GM23338 (cell line): ENCODE measurements around the gene ANAPC5. TPM values are rescaled to one million over a fixed set of nuclear protein-coding genes. Genes with fewer than 3 reads are reported as not detected.

Experiments used
- ATAC-seq: fragments of 200-7000 bp; cut with Tn5 transposase; 3 replicates; pipeline ENCODE4 v1.9.1; 2020
- DNase-seq: peaks from one replicate; pipeline ENCODE4 v3.0.0-alpha.2; 2015; ENCODE audit warnings: low spot score
- H2AFZ ChIP-seq: fragments of 200-600 bp; sonication (generic); 2 replicates; pipeline ENCODE4 v1.8.0; 2016; ENCODE audit warnings: antibody characterized with exemption, mild to moderate bottlenecking, moderate library complexity
- H3F3A ChIP-seq: fragments of 200-600 bp; sonication (generic); replicated peaks from 2 replicates; pipeline ENCODE4 v1.8.0; 2017; ENCODE audit warnings: antibody characterized with exemption, mixed run types, low read depth
- H3K27ac ChIP-seq: fragments of 200-600 bp; sonication (generic); 2 replicates; pipeline ENCODE4 v1.6.1; 2016; ENCODE audit warnings: low read depth
- H3K27me3 ChIP-seq: fragments of 200-600 bp; sonication (generic); 2 replicates; pipeline ENCODE4 v1.8.0; 2016; ENCODE audit warnings: mild to moderate bottlenecking, mixed run types, moderate library complexity; ENCODE audit not compliant: insufficient read depth
- H3K36me3 ChIP-seq: fragments of 200-600 bp; sonication (generic); 2 replicates; pipeline ENCODE4 v1.8.0; 2016; ENCODE audit warnings: mild to moderate bottlenecking; ENCODE audit not compliant: insufficient read depth
- H3K4me1 ChIP-seq: fragments of 200-600 bp; sonication (generic); 2 replicates; pipeline ENCODE4 v1.8.0; 2016; ENCODE audit warnings: mild to moderate bottlenecking, moderate library complexity; ENCODE audit not compliant: insufficient read depth
- H3K4me2 ChIP-seq: fragments of 200-600 bp; sonication (generic); 2 replicates; pipeline ENCODE4 v1.7.1; 2017; ENCODE audit warnings: mixed run types
- H3K4me3 ChIP-seq: fragments of 200-600 bp; sonication (generic); 2 replicates; pipeline ENCODE4 v1.6.1; 2016; ENCODE audit warnings: mixed run types
- H3K79me2 ChIP-seq: fragments of 200-600 bp; sonication (generic); replicated peaks from 2 replicates; pipeline ENCODE4 v1.8.0; 2017; ENCODE audit warnings: mild to moderate bottlenecking; ENCODE audit not compliant: insufficient read depth
- H3K9me2 ChIP-seq: fragments of 200-600 bp; sonication (generic); 2 replicates; pipeline ENCODE4 v1.8.0; 2017; ENCODE audit not compliant: insufficient read depth
- H4K20me1 ChIP-seq: fragments of 200-600 bp; sonication (generic); replicated peaks from 2 replicates; pipeline ENCODE4 v1.8.0; 2017; ENCODE audit warnings: mild to moderate bottlenecking; ENCODE audit not compliant: insufficient read depth
- H3K27ac Mint-ChIP-seq: 2 replicates; pipeline ENCODE4 v1.8.0; 2020; ENCODE audit warnings: inconsistent platforms, mild to moderate bottlenecking, moderate library complexity, mixed read lengths
- H3K27me3 Mint-ChIP-seq: 3 replicates; pipeline ENCODE4 v1.8.0; 2022; ENCODE audit warnings: low read depth, mild to moderate bottlenecking, moderate library complexity, mixed read lengths, inconsistent platforms; ENCODE audit not compliant: insufficient read depth, poor library complexity
- H3K36me3 Mint-ChIP-seq: 3 replicates; pipeline ENCODE4 v1.8.0; 2021; ENCODE audit warnings: low read depth, mild to moderate bottlenecking, inconsistent platforms, moderate library complexity, mixed read lengths
- H3K4me1 Mint-ChIP-seq: 3 replicates; pipeline ENCODE4 v1.8.0; 2020; ENCODE audit warnings: mild to moderate bottlenecking, inconsistent platforms, mixed read lengths
- H3K4me3 Mint-ChIP-seq: 3 replicates; pipeline ENCODE4 v1.8.0; 2021; ENCODE audit warnings: moderate library complexity, mild to moderate bottlenecking, inconsistent platforms, mixed read lengths
- H3K9me3 Mint-ChIP-seq: 3 replicates; pipeline ENCODE4 v1.8.0; 2020; ENCODE audit warnings: moderate library complexity, mild to moderate bottlenecking, inconsistent platforms, mixed read lengths
- CREB1 ChIP-seq: fragments of 250-450 bp; sonication (Bioruptor Pico); IDR thresholded peaks from 2 replicates; pipeline ENCODE4 v1.5.0; 2020; ENCODE audit warnings: low read depth, mild to moderate bottlenecking, moderate library complexity
- CTCF ChIP-seq, 2 experiments: fragments of 200-600 bp in 1 of 2; sonication (generic) in 1 of 2; conservative IDR thresholded peaks; 2 replicates each; pipeline versions ENCODE4 v1.5.1 to v1.6.1; 2016 to 2017; ENCODE audit warnings: antibody characterized with exemption in 2 of 2, low read depth in 2 of 2, mild to moderate bottlenecking in 2 of 2, moderate library complexity in 1 of 2
- ETS1 ChIP-seq: IDR thresholded peaks from 2 replicates; pipeline ENCODE4 v1.6.1; 2016; ENCODE audit warnings: antibody characterized with exemption
- EZH2 ChIP-seq: fragments of 200-600 bp; sonication (generic); IDR thresholded peaks from one replicate; pipeline ENCODE4 v1.8.0; 2017; ENCODE audit warnings: antibody characterized with exemption, mild to moderate bottlenecking, low read depth; ENCODE audit not compliant: unreplicated experiment
- EZH2phosphoT487 ChIP-seq: fragments of 200-600 bp; sonication (generic); IDR thresholded peaks from one replicate; pipeline ENCODE4 v1.8.1; 2018; ENCODE audit warnings: antibody characterized with exemption; ENCODE audit not compliant: unreplicated experiment
- JUNB ChIP-seq: IDR thresholded peaks from one replicate; pipeline ENCODE4 v1.6.1; 2016; ENCODE audit warnings: antibody characterized with exemption; ENCODE audit not compliant: unreplicated experiment
- NANOG ChIP-seq: IDR thresholded peaks from 2 replicates; pipeline ENCODE4 v1.6.1; 2016; ENCODE audit warnings: antibody characterized with exemption, borderline replicate concordance
- POLR2AphosphoS5 ChIP-seq: IDR thresholded peaks from 2 replicates; pipeline ENCODE4 v1.6.1; 2016; ENCODE audit warnings: antibody characterized with exemption, low read depth
- STAT1 ChIP-seq: IDR thresholded peaks from one replicate; pipeline ENCODE4 v1.6.1; 2016; ENCODE audit warnings: antibody characterized with exemption; ENCODE audit not compliant: unreplicated experiment
- ZNF114 ChIP-seq: fragments of 250-450 bp; sonication (Bioruptor Pico); IDR thresholded peaks from 2 replicates; pipeline ENCODE4 v1.5.0; 2020; ENCODE audit warnings: mild to moderate bottlenecking, moderate library complexity
- ZNF331 ChIP-seq: fragments of 250-450 bp; sonication (Bioruptor Pico); IDR thresholded peaks from 2 replicates; pipeline ENCODE4 v1.5.0; 2020; ENCODE audit warnings: low read depth, mild to moderate bottlenecking, moderate library complexity
- polyA plus RNA-seq: library from polyadenylated mRNA; unstranded; fragments of >200 nt; fragmentation: Nextera tagmentation; extraction: Ambion mirVana; gene quantifications from 2 replicates; pipeline ENCODE4 v1.2.1, GENCODE V29; 2016
- total RNA-seq: library from RNA; depleted of rRNA; stranded (reverse); fragments of >200 nt; shearing (Covaris generic); gene quantifications from 2 replicates; pipeline ENCODE4 v1.2.3, GENCODE V29; 2014
- TF ChIP-seq, protein P1 (sequence below): fragments of 250-450 bp; sonication (Bioruptor Pico); IDR thresholded peaks from 2 replicates; pipeline ENCODE4 v1.5.0; 2020; ENCODE audit warnings: mild to moderate bottlenecking, moderate library complexity
- TF ChIP-seq, protein P2 (sequence below): IDR thresholded peaks from one replicate; pipeline ENCODE4 v1.6.1; 2018; ENCODE audit warnings: antibody characterized with exemption; ENCODE audit not compliant: unreplicated experiment

ANAPC5 gene
- total and polyA plus RNA-seq, 2 experiments from 2014 or later: 65.9 to 125 TPM

DNA sequence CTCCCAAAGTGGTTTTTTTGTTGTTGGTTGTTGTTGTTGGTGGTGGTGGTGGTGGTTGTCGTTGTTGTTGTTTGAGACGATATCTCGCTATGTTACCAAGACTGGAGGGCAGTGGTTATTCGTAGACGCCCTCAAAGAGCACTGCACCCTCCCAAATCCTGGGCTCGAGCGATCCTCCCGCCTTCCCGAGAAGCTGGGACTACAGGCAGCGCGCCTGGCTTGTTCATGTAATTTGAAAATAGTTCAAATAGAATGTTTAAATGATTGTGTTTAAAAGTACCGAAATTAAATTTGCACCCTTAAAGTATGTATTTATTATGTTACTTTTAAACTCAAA lies 439 bp upstream of the ANAPC5 start:
- Mint-ChIP-seq H3K36me3 (no peaks in the 10 kb centered on the region), H3K4me1 (peaks cover 2% of the 10 kb centered on the region), H3K27me3 (peaks cover 2% of the 10 kb centered on the region), H3K4me3 (peak overlapping the region; percentile 92), H3K27ac (peak overlapping the region; percentile 88), H3K9me3 (no peaks in the 10 kb centered on the region)
- TF ChIP-seq POLR2AphosphoS5 (no peak), ZNF114 (CRISPR knock-in tag) (no peak), CREB1 (CRISPR knock-in tag) (no peak), ZNF331 (CRISPR knock-in tag) (no peak), NANOG (no peak), EZH2 (no peak), STAT1 (no peak), ETS1 (no peak), JUNB (no peak), CTCF (conservative IDR thresholded peaks at IDR 0.05; ENCODE audit: low read depth in 2 of 2) (no peak), EZH2phosphoT487 (no peak)
- TF ChIP-seq, protein P1, sequence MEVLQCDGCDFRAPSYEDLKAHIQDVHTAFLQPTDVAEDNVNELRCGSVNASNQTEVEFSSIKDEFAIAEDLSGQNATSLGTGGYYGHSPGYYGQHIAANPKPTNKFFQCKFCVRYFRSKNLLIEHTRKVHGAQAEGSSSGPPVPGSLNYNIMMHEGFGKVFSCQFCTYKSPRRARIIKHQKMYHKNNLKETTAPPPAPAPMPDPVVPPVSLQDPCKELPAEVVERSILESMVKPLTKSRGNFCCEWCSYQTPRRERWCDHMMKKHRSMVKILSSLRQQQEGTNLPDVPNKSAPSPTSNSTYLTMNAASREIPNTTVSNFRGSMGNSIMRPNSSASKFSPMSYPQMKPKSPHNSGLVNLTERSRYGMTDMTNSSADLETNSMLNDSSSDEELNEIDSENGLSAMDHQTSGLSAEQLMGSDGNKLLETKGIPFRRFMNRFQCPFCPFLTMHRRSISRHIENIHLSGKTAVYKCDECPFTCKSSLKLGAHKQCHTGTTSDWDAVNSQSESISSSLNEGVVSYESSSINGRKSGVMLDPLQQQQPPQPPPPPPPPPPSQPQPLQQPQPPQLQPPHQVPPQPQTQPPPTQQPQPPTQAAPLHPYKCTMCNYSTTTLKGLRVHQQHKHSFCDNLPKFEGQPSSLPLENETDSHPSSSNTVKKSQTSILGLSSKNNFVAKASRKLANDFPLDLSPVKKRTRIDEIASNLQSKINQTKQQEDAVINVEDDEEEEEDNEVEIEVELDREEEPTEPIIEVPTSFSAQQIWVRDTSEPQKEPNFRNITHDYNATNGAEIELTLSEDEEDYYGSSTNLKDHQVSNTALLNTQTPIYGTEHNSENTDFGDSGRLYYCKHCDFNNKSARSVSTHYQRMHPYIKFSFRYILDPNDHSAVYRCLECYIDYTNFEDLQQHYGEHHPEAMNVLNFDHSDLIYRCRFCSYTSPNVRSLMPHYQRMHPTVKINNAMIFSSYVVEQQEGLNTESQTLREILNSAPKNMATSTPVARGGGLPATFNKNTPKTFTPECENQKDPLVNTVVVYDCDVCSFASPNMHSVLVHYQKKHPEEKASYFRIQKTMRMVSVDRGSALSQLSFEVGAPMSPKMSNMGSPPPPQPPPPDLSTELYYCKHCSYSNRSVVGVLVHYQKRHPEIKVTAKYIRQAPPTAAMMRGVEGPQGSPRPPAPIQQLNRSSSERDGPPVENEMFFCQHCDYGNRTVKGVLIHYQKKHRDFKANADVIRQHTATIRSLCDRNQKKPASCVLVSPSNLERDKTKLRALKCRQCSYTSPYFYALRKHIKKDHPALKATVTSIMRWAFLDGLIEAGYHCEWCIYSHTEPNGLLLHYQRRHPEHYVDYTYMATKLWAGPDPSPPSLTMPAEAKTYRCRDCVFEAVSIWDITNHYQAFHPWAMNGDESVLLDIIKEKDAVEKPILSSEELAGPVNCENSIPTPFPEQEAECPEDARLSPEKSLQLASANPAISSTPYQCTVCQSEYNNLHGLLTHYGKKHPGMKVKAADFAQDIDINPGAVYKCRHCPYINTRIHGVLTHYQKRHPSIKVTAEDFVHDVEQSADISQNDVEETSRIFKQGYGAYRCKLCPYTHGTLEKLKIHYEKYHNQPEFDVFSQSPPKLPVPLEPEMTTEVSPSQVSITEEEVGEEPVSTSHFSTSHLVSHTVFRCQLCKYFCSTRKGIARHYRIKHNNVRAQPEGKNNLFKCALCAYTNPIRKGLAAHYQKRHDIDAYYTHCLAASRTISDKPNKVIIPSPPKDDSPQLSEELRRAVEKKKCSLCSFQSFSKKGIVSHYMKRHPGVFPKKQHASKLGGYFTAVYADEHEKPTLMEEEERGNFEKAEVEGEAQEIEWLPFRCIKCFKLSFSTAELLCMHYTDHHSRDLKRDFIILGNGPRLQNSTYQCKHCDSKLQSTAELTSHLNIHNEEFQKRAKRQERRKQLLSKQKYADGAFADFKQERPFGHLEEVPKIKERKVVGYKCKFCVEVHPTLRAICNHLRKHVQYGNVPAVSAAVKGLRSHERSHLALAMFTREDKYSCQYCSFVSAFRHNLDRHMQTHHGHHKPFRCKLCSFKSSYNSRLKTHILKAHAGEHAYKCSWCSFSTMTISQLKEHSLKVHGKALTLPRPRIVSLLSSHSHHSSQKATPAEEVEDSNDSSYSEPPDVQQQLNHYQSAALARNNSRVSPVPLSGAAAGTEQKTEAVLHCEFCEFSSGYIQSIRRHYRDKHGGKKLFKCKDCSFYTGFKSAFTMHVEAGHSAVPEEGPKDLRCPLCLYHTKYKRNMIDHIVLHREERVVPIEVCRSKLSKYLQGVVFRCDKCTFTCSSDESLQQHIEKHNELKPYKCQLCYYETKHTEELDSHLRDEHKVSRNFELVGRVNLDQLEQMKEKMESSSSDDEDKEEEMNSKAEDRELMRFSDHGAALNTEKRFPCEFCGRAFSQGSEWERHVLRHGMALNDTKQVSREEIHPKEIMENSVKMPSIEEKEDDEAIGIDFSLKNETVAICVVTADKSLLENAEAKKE (CRISPR knock-in tag): no peak
- TF ChIP-seq, protein P2, sequence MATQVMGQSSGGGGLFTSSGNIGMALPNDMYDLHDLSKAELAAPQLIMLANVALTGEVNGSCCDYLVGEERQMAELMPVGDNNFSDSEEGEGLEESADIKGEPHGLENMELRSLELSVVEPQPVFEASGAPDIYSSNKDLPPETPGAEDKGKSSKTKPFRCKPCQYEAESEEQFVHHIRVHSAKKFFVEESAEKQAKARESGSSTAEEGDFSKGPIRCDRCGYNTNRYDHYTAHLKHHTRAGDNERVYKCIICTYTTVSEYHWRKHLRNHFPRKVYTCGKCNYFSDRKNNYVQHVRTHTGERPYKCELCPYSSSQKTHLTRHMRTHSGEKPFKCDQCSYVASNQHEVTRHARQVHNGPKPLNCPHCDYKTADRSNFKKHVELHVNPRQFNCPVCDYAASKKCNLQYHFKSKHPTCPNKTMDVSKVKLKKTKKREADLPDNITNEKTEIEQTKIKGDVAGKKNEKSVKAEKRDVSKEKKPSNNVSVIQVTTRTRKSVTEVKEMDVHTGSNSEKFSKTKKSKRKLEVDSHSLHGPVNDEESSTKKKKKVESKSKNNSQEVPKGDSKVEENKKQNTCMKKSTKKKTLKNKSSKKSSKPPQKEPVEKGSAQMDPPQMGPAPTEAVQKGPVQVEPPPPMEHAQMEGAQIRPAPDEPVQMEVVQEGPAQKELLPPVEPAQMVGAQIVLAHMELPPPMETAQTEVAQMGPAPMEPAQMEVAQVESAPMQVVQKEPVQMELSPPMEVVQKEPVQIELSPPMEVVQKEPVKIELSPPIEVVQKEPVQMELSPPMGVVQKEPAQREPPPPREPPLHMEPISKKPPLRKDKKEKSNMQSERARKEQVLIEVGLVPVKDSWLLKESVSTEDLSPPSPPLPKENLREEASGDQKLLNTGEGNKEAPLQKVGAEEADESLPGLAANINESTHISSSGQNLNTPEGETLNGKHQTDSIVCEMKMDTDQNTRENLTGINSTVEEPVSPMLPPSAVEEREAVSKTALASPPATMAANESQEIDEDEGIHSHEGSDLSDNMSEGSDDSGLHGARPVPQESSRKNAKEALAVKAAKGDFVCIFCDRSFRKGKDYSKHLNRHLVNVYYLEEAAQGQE: no peak
- peaks cover 42% of the 10 kb centered on the region for H3K79me2 ChIP-seq
- H3K4me2 ChIP-seq: peak overlapping the region; percentile 83
- H3K27me3 ChIP-seq: no peaks in the 10 kb centered on the region
- no peaks in the 10 kb centered on the region for H3F3A ChIP-seq
- peak overlapping the region; percentile 90 for H3K4me3 ChIP-seq
- H3K4me1 ChIP-seq: no peaks in the 10 kb centered on the region
- no peaks in the 10 kb centered on the region for H3K9me2 ChIP-seq
- H3K36me3 ChIP-seq: no peaks in the 10 kb centered on the region
- ATAC-seq (peak; percentile 71), DNase-seq (no peak)
- H3K27ac ChIP-seq: no peak overlapping the region; the same call in 1 of the 2 replicates
- peak overlapping the region; percentile 35 for H2AFZ ChIP-seq
- H4K20me1 ChIP-seq: peaks cover 12% of the 10 kb centered on the region
